A673 (cell line): ENCODE data around the gene NLN.
"Not testable (repeated sequence)": the region's sequence is repeated elsewhere in the genome, so short reads cannot be mapped to it uniquely, and the experiment has no call there.

ENCODE experiments used
- EZH2 ChIP-seq: fragments of 200-600 bp; sonication (generic); IDR thresholded peaks from 2 replicates; pipeline ENCODE4 v1.6.1; 2017; ENCODE audit warnings: borderline replicate concordance, low read depth, mild to moderate bottlenecking, mixed read lengths, antibody characterized with exemption, low read length; ENCODE audit not compliant: poor library complexity, severe bottlenecking
- TF ChIP-seq, protein P1 (sequence below): fragments of 300-800, 200-600 bp; sonication (generic); conservative IDR thresholded peaks from 2 replicates; pipeline ENCODE4 v1.5.1; 2017; ENCODE audit warnings: low read depth, mild to moderate bottlenecking, antibody characterized with exemption, low read length, moderate library complexity, mixed read lengths

DNA sequence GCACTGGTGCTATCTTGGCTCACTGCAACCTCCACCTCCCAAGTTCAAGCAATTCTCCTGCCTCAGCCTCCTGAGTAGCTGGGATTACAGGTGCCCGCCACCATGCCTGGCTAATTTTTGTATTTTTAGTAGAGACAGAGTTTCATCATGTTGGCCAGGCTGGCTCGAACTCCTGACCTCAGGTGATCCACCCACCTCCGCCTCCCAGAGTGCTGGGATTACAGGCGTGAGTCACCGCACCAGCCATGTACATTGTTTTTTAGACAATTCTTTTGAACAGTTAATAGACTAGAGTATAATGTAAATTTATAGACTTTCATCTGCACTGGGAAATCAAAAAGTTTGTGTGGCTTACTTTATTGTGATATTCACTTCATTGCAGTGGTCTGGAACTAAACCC lies 85.5 kb downstream of the NLN start:
- TF ChIP-seq, protein P1, sequence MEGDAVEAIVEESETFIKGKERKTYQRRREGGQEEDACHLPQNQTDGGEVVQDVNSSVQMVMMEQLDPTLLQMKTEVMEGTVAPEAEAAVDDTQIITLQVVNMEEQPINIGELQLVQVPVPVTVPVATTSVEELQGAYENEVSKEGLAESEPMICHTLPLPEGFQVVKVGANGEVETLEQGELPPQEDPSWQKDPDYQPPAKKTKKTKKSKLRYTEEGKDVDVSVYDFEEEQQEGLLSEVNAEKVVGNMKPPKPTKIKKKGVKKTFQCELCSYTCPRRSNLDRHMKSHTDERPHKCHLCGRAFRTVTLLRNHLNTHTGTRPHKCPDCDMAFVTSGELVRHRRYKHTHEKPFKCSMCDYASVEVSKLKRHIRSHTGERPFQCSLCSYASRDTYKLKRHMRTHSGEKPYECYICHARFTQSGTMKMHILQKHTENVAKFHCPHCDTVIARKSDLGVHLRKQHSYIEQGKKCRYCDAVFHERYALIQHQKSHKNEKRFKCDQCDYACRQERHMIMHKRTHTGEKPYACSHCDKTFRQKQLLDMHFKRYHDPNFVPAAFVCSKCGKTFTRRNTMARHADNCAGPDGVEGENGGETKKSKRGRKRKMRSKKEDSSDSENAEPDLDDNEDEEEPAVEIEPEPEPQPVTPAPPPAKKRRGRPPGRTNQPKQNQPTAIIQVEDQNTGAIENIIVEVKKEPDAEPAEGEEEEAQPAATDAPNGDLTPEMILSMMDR = not testable (repeated sequence)
- not testable (repeated sequence) for TF ChIP-seq EZH2
